A549 (cell line): Measurements from ENCODE around the gene SERINC5.

Source experiments
- CTCF ChIP-seq: fragments of >200 bp; sonication (Bioruptor Twin); formaldehyde crosslinking; IDR thresholded peaks from 3 replicates; pipeline ENCODE4 v1.5.1; 2016
- POLR2A ChIP-seq: IDR thresholded peaks from 2 replicates; pipeline ENCODE4 v1.6.1; 2012; ENCODE audit warnings: mild to moderate bottlenecking, low read length
- RAD21 ChIP-seq, 2 experiments: fragments of >200 bp in 1 of 2; sonication (Bioruptor Twin) in 1 of 2; formaldehyde crosslinking in 1 of 2; IDR thresholded peaks in 1 of 2; conservative IDR thresholded peaks in 1 of 2; 2 replicates in 1 of 2; 3 replicates in 1 of 2; pipeline ENCODE4 v1.6.1; 2012 to 2018; ENCODE audit warnings: inconsistent platforms in 1 of 2
- SREBF2 ChIP-seq: fragments of 450-650 bp; IDR thresholded peaks from 2 replicates; pipeline ENCODE4 v1.6.1; 2014; ENCODE audit warnings: mild to moderate bottlenecking, moderate library complexity
- TF ChIP-seq, protein P1 (sequence below): fragments of 450-650 bp; IDR thresholded peaks from 2 replicates; pipeline ENCODE4 v1.6.1; 2014; ENCODE audit warnings: antibody characterized with exemption

DNA sequence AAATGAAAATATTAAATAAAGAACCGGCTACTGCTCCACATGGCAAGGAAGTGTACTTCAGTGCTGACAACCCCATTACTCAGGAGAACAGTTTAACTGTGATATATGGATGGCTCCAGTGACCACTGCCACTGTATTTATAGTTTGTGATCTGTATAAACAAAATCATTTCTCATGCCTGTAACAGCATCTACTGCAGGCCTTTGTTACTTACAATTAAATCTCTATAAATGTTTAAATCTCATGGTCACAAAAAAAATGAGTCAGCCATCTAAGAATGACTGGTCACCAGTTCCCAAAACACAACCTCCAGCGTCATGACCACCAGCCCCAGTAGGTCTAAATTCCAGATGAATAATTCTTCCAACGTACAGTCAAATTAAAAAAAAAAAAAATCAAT lies 24.6 kb downstream of the SERINC5 start:
- TF ChIP-seq POLR2A (no peak), CTCF (no peak), SREBF2 (no peak), RAD21 (conservative IDR thresholded peaks at IDR 0.05 in 1 of 2, IDR thresholded peaks at IDR 0.05 in 1 of 2) (no peak)
- TF ChIP-seq, protein P1, sequence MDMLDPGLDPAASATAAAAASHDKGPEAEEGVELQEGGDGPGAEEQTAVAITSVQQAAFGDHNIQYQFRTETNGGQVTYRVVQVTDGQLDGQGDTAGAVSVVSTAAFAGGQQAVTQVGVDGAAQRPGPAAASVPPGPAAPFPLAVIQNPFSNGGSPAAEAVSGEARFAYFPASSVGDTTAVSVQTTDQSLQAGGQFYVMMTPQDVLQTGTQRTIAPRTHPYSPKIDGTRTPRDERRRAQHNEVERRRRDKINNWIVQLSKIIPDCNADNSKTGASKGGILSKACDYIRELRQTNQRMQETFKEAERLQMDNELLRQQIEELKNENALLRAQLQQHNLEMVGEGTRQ = no peak
